HepG2 (cell line): ENCODE measurements around the gene ADAMTS14. TPM values are rescaled to one million over a fixed set of nuclear protein-coding genes. Genes with fewer than 3 reads are reported as not detected.

Experiments
- ATAC-seq: fragments of 200-7000 bp; cut with Tn5 transposase; 3 replicates; pipeline ENCODE4 v1.9.1; 2020; ENCODE audit warnings: mild to moderate bottlenecking, moderate library complexity
- BruUV-seq: library from RNA; stranded (reverse); fragments of 400-500 nt; replicated peaks from 2 replicates; lab custom pipeline; 2021; lab: Mats Ljungman, UMichigan
- CTCF ChIA-PET: fragments of 300-600 bp; formaldehyde crosslinking; extraction: SDS; loops from one replicate; lab custom pipeline; 2021; ENCODE audit warnings: low total read pairs, inconsistent platforms, low intra/inter-chr PET ratio; lab: Yijun Ruan, JAX
- POLR2A ChIA-PET: fragments of 350-600 bp; sonication (Branson Sonifier 250); formaldehyde crosslinking; loops from one replicate; lab custom pipeline; 2020; ENCODE audit warnings: antibody characterized with exemption, inconsistent platforms; lab: Yijun Ruan, JAX
- DNase-seq: peaks from one replicate; pipeline ENCODE4 v3.0.0-alpha.2; 2015; ENCODE audit warnings: low spot score
- FAIRE-seq: peaks from 3 replicates; lab custom pipeline; 2011; peaks lifted over from hg19 to GRCh38; lab: Jason Lieb, UNC
- H2AFZ ChIP-seq: one replicate; pipeline ENCODE4 v1.6.1; 2011; ENCODE audit warnings: low read length, inconsistent platforms
- H3K27ac ChIP-seq: fragments of 300-600 bp; 3 replicates; pipeline ENCODE4 v1.8.0; 2011; ENCODE audit warnings: mixed run types, mild to moderate bottlenecking, mixed read lengths, low read length, inconsistent platforms; ENCODE audit not compliant: insufficient read depth; ENCODE audit errors: extremely low read length
- H3K27me3 ChIP-seq, 2 experiments: fragments of 200-600 bp in 1 of 2; 2 replicates in 1 of 2; 3 replicates in 1 of 2; pipeline versions ENCODE4 v1.6.0 to v1.8.0; 2011; ENCODE audit warnings: low read length in 2 of 2, mild to moderate bottlenecking in 2 of 2, moderate library complexity in 2 of 2, inconsistent platforms in 1 of 2; ENCODE audit not compliant: insufficient read depth in 2 of 2, control insufficient read depth in 1 of 2
- H3K36me3 ChIP-seq, 2 experiments: fragments of 200-600 bp in 1 of 2; replicated peaks in 1 of 2; 2 replicates in 1 of 2; 3 replicates in 1 of 2; pipeline versions ENCODE4 v1.5.1 to v1.8.0; 2011; ENCODE audit warnings: low read length in 2 of 2, inconsistent platforms in 1 of 2; ENCODE audit not compliant: insufficient read depth in 2 of 2, control insufficient read depth in 1 of 2
- H3K4me1 ChIP-seq: 2 replicates; pipeline ENCODE4 v1.5.1; 2012; ENCODE audit warnings: low read length, inconsistent platforms; ENCODE audit not compliant: insufficient read depth
- H3K4me2 ChIP-seq: 2 replicates; pipeline ENCODE4 v1.6.0; 2011; ENCODE audit warnings: low read depth, low read length, inconsistent platforms
- H3K4me3 ChIP-seq, 3 experiments: fragments of 200-600 bp in 1 of 3; sonication (generic), shearing (Covaris generic) in 1 of 3; replicated peaks in 1 of 3; 2 replicates each; pipeline ENCODE4 v1.5.1; 2011 to 2016; ENCODE audit warnings: low read length in 3 of 3, inconsistent platforms in 2 of 3, low read depth in 2 of 3, mild to moderate bottlenecking in 2 of 3, control low read depth in 1 of 3, mixed read lengths in 1 of 3; ENCODE audit not compliant: insufficient read depth in 1 of 3
- H3K79me2 ChIP-seq: one replicate; pipeline ENCODE4 v1.6.1; 2011; ENCODE audit warnings: low read length, inconsistent platforms; ENCODE audit not compliant: insufficient read depth
- H3K9ac ChIP-seq: 2 replicates; pipeline ENCODE4 v1.6.0; 2011; ENCODE audit warnings: mild to moderate bottlenecking, low read depth, low read length, inconsistent platforms; ENCODE audit not compliant: insufficient read depth
- H3K9me3 ChIP-seq: 2 replicates; pipeline ENCODE4 v1.5.1; 2012; ENCODE audit warnings: mild to moderate bottlenecking, low read length
- H4K20me1 ChIP-seq: 2 replicates; pipeline ENCODE4 v1.6.0; 2011; ENCODE audit warnings: inconsistent platforms, mild to moderate bottlenecking, low read length, moderate library complexity; ENCODE audit not compliant: insufficient read depth
- ATF7-NPFF ChIP-seq: sonication (generic); formaldehyde crosslinking; IDR thresholded peaks from 2 replicates; pipeline ENCODE4 v1.8.1; 2023; ENCODE audit warnings: mild to moderate bottlenecking, low read depth, missing genetic modification reagents, moderate library complexity
- CEBPG ChIP-seq: IDR thresholded peaks from 2 replicates; pipeline ENCODE4 v1.6.1; 2016
- HNRNPLL ChIP-seq: fragments of 200-400 bp; formaldehyde crosslinking; IDR thresholded peaks from 2 replicates; pipeline ENCODE4 v1.6.1; 2017; ENCODE audit warnings: mild to moderate bottlenecking, low read depth, low read length; ENCODE audit not compliant: poor library complexity, severe bottlenecking
- MBD4 ChIP-seq: IDR thresholded peaks from 2 replicates; pipeline ENCODE4 v1.6.1; 2012; ENCODE audit warnings: low read length, inconsistent platforms, borderline replicate concordance
- NFIC ChIP-seq: IDR thresholded peaks from 2 replicates; pipeline ENCODE4 v1.6.1; 2012; ENCODE audit warnings: mild to moderate bottlenecking, low read length, inconsistent platforms
- SRSF1 ChIP-seq: fragments of 200-400 bp; formaldehyde crosslinking; optimal IDR thresholded peaks from 2 replicates; pipeline ENCODE3; 2017; ENCODE audit warnings: mild to moderate bottlenecking, low read depth, low read length, moderate library complexity
- ZC3H4 ChIP-seq: sonication (generic); formaldehyde crosslinking; IDR thresholded peaks from 2 replicates; pipeline ENCODE4 v1.4.0; 2020; ENCODE audit warnings: missing genetic modification reagents, borderline replicate concordance
- ZFAT ChIP-seq: sonication (generic); formaldehyde crosslinking; conservative IDR thresholded peaks from 2 replicates; pipeline ENCODE4 v1.8.1; 2023; ENCODE audit warnings: missing genetic modification reagents, inconsistent platforms
- ZNF18 ChIP-seq: sonication (generic); formaldehyde crosslinking; IDR thresholded peaks from 2 replicates; pipeline ENCODE4 v1.8.0; 2022; ENCODE audit warnings: mild to moderate bottlenecking, missing genetic modification reagents; ENCODE audit not compliant: insufficient replicate concordance
- ZNF598 ChIP-seq: sonication (generic); formaldehyde crosslinking; IDR thresholded peaks from 2 replicates; pipeline ENCODE4 v1.5.1; 2020; ENCODE audit warnings: mild to moderate bottlenecking, missing genetic modification reagents, borderline replicate concordance
- ZNF703 ChIP-seq: sonication (generic); formaldehyde crosslinking; IDR thresholded peaks from 2 replicates; pipeline ENCODE4 v1.5.1; 2020; ENCODE audit warnings: missing genetic modification reagents, mild to moderate bottlenecking, moderate library complexity, borderline replicate concordance
- ZNF768 ChIP-seq: sonication (generic); formaldehyde crosslinking; IDR thresholded peaks from 2 replicates; pipeline ENCODE4 v1.4.0; 2020; ENCODE audit warnings: missing genetic modification reagents
- ZNF878 ChIP-seq: sonication (generic); formaldehyde crosslinking; IDR thresholded peaks from 2 replicates; pipeline ENCODE4 v1.8.1; 2023; ENCODE audit warnings: mild to moderate bottlenecking, missing genetic modification reagents, moderate library complexity
- ZNF891 ChIP-seq: sonication (generic); formaldehyde crosslinking; IDR thresholded peaks from 2 replicates; pipeline ENCODE4 v1.5.0; 2020; ENCODE audit warnings: mild to moderate bottlenecking, missing genetic modification reagents
- WGBS: methylation state at CpG from one replicate; pipeline ENCODE4 v1.1.6; 2017; ENCODE audit warnings: low lambda C conversion rate; 5-methylcytosine and 5-hydroxymethylcytosine counted together
- in situ Hi-C: cut with HindIII; loops from 2 replicates; pipeline ENCODE4 v1.10.0; 2017; ENCODE audit warnings: low pct_unique_long_range_greater_than_20kb; ENCODE audit not compliant: extremely low pct_ligation_motif_present
- intact Hi-C: fragments of 100-400 bp; cut with micrococcal nuclease; formaldehyde crosslinking; loops from one replicate; pipeline ENCODE4 v1.10.0; 2022; ENCODE audit not compliant: unreplicated experiment
- polyA plus RNA-seq, 8 experiments: library from polyadenylated mRNA; depleted of rRNA in 3 of 8; stranded (reverse) in 7 of 8; unstranded in 1 of 8; fragments of >200 nt; fragmentation: Illumina TruSeq in 4 of 8; extraction: Trizol in 4 of 8; gene quantifications; 2 replicates each; pipeline versions ENCODE4 v1.2.1 to v1.2.3, GENCODE V29; 2011 to 2016; ENCODE audit warnings: low read depth in 4 of 8, missing spikeins in 1 of 8, mixed read lengths in 1 of 8; ENCODE audit not compliant: insufficient read depth in 1 of 8
- total RNA-seq, 5 experiments: library from RNA; depleted of rRNA; stranded (reverse); fragments of >200 nt; fragmentation: Illumina TruSeq; extraction: Trizol; gene quantifications; 2 replicates each; pipeline ENCODE4 v1.2.3, GENCODE V29; 2016; ENCODE audit warnings: low read depth in 1 of 5
- TF ChIP-seq, protein P1 (sequence below): sonication (generic); formaldehyde crosslinking; conservative IDR thresholded peaks from 2 replicates; pipeline ENCODE4 v1.4.0; 2020; ENCODE audit warnings: missing genetic modification reagents
- TF ChIP-seq, protein P2 (sequence below): sonication (generic); formaldehyde crosslinking; IDR thresholded peaks from 2 replicates; pipeline ENCODE4 v1.4.0; 2020; ENCODE audit warnings: missing genetic modification reagents, mild to moderate bottlenecking, borderline replicate concordance

ADAMTS14 gene
- total and polyA plus RNA-seq, 2 of the 13 experiments (the other 11 are each of a cell fraction or from before 2014, with no cell fraction given) = 0.04 to 0.07 TPM

- TF ChIP-seq ZNF703 (CRISPR knock-in tag) (no peak), ZNF878 (CRISPR knock-in tag) (no peak), ZNF598 (CRISPR knock-in tag) (no peak), ZNF768 (CRISPR knock-in tag) (no peak), ZFAT (CRISPR knock-in tag) (no peak), ZC3H4 (CRISPR knock-in tag) (no peak), ZNF18 (CRISPR knock-in tag) (no peak), HNRNPLL (no peak), MBD4 (no peak)
- TF ChIP-seq, protein P1, sequence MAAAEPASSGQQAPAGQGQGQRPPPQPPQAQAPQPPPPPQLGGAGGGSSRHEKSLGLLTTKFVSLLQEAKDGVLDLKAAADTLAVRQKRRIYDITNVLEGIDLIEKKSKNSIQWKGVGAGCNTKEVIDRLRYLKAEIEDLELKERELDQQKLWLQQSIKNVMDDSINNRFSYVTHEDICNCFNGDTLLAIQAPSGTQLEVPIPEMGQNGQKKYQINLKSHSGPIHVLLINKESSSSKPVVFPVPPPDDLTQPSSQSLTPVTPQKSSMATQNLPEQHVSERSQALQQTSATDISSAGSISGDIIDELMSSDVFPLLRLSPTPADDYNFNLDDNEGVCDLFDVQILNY (CRISPR knock-in tag) = no peak
These were observed 33.0 kb downstream of the ADAMTS14 start (continued) for GRCh38 chr10:70705121-70705861.

DNA sequence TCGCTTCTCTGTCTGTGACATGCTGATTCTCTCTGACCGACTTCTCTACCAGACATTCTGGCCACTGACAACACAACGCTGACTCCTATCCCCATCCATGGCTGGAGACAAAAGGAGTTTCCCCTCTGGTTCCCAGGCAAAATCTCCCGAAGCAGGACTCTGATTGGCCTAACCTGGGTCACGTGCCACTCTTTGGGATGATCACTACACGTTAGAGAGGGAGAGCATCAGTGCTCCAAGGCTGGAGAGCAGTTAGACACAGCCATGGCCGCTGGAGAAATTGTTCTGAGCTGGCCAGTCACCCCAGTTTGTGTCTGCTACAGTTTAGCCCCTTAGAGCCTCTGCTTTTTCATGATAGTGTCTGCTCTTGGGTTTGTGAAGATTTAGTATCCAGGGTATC lies 38.9 kb downstream of the ADAMTS14 start:
- H3K4me1 ChIP-seq = peaks cover 6% of the 10 kb centered on the region
- FAIRE-seq = no peak
- WGBS = 39% methylated on average over 7 of the region's 7 CpGs
- in situ Hi-C loops (no loop called here), intact Hi-C loops (no loop called here)
- H3K9ac ChIP-seq = no peak overlapping the region
- no peaks in the 10 kb centered on the region for H3K36me3 ChIP-seq
- no peak for ATAC-seq
- H3K27me3 ChIP-seq = no peaks in the 10 kb centered on the region; a peak in 1 of 5 replicates
- H2AFZ ChIP-seq = no peak overlapping the region
- no peaks in the 10 kb centered on the region for H4K20me1 ChIP-seq
- no TSS peak for BruUV-seq
- no peak overlapping the region for H3K4me3 ChIP-seq
- H3K9me3 ChIP-seq = no peaks in the 10 kb centered on the region
- ChIA-PET POLR2A (no interaction called here), CTCF (no interaction called here)
- no peak for DNase-seq
- no peak overlapping the region for H3K27ac ChIP-seq
- no peaks in the 10 kb centered on the region for H3K79me2 ChIP-seq
- H3K4me2 ChIP-seq = no peak overlapping the region
- TF ChIP-seq ZNF891 (CRISPR knock-in tag) = no peak
- TF ChIP-seq, protein P2, sequence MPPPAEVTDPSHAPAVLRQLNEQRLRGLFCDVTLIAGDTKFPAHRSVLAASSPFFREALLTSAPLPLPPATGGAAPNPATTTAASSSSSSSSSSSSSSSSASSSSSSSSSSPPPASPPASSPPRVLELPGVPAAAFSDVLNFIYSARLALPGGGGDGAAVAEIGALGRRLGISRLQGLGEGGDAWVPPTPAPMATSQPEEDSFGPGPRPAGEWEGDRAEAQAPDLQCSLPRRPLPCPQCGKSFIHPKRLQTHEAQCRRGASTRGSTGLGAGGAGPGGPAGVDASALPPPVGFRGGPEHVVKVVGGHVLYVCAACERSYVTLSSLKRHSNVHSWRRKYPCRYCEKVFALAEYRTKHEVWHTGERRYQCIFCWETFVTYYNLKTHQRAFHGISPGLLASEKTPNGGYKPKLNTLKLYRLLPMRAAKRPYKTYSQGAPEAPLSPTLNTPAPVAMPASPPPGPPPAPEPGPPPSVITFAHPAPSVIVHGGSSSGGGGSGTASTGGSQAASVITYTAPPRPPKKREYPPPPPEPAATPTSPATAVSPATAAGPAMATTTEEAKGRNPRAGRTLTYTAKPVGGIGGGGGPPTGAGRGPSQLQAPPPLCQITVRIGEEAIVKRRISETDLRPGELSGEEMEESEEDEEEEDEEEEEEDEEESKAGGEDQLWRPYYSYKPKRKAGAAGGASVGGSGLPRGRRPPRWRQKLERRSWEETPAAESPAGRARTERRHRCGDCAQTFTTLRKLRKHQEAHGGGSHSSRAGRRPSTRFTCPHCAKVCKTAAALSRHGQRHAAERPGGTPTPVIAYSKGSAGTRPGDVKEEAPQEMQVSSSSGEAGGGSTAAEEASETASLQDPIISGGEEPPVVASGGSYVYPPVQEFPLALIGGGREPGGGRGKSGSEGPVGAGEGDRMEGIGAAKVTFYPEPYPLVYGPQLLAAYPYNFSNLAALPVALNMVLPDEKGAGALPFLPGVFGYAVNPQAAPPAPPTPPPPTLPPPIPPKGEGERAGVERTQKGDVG = no peak
- TF ChIP-seq ATF7-NPFF (CRISPR knock-in tag) = no peak
- TF ChIP-seq NFIC = no peak
- TF ChIP-seq CEBPG (CRISPR knock-in tag) = no peak
- no peak for TF ChIP-seq SRSF1
